Left lung (tissue), 10 donors: ENCODE results near the gene CACNA2D3. TPM values are rescaled to one million over a fixed set of nuclear protein-coding genes. Genes with fewer than 3 reads are reported as not detected.

Experiments
- ATAC-seq: fragments of 200-7000 bp; cut with Tn5 transposase; one replicate; pipeline ENCODE4 v1.9.1; 2020; ENCODE audit warnings: moderate library complexity
- DNase-seq, 4 donors: peaks; one replicate each; pipeline ENCODE4 v3.0.0-alpha.2; 2013 to 2020
- H3K27ac ChIP-seq, 2 donors: fragments of 200-600 bp; sonication (generic) in 1 of 2; one replicate each; pipeline versions ENCODE4 v1.5.0 to v1.8.0; 2020 to 2021
- H3K27me3 ChIP-seq, 2 donors: fragments of 200-600 bp; sonication (generic) in 1 of 2; one replicate each; pipeline versions ENCODE4 v1.5.0 to v1.8.0; 2020 to 2021
- H3K36me3 ChIP-seq, 2 donors: fragments of 200-600 bp; sonication (generic) in 1 of 2; one replicate each; pipeline versions ENCODE4 v1.5.0 to v1.8.0; 2020 to 2021
- H3K4me1 ChIP-seq, 2 donors: fragments of 200-600 bp; one replicate each; pipeline ENCODE4 v1.8.0; 2021
- H3K4me3 ChIP-seq, 2 donors: fragments of 200-600 bp; sonication (generic) in 1 of 2; one replicate each; pipeline versions ENCODE4 v1.5.0 to v1.8.0; 2020 to 2021; ENCODE audit warnings: mild to moderate bottlenecking in 1 of 2
- H3K9me3 ChIP-seq, 2 donors: fragments of 200-600 bp; sonication (generic) in 1 of 2; one replicate each; pipeline versions ENCODE4 v1.5.0 to v1.8.0; 2020 to 2021
- CTCF ChIP-seq, 2 donors: fragments of 200-600 bp; sonication (generic) in 1 of 2; IDR thresholded peaks; one replicate each; pipeline versions ENCODE4 v1.5.0 to v1.8.0; 2021; ENCODE audit warnings: antibody characterized with exemption in 2 of 2
- intact Hi-C, 2 donors: fragments of 100-400 bp; cut with DNase I; formaldehyde crosslinking; loops; one replicate each; pipeline versions ENCODE4 v1.11.2 to v1.14.2; 2022
- polyA plus RNA-seq, 6 donors: library from polyadenylated mRNA; unstranded; fragments of 120-200 nt; gene quantifications; one replicate each; pipeline ENCODE4 v1.2.1, GENCODE V29; 2013; ENCODE audit not compliant: insufficient read length in 6 of 6
- total RNA-seq, 2 donors: library from RNA; stranded (reverse); fragmentation: NEBNext Ultra II Directional; extraction: Animal tissue kit (Norgen Biotek cat#: 25700); gene quantifications; one replicate each; pipeline ENCODE4 v1.2.1, GENCODE V29; 2021
- donor health status: DM: no; HTN: yes; CAD: no.
- donor health status: DM: no; HTN: no; CAD: no.

CACNA2D3 gene
- total and polyA plus RNA-seq, 8 donors, result 1.1 to 2.7 (median 1.5) TPM

- Histone ChIP-seq H3K4me3 (no peak overlapping the region), H3K27ac (no peak overlapping the region), H3K36me3 (no peaks in the 10 kb centered on the region), H3K27me3 (no peaks in the 10 kb centered on the region), H3K9me3 (no peaks in the 10 kb centered on the region), H3K4me1 (no peaks in the 10 kb centered on the region)
- intact Hi-C loops, result no loop called here
- no peak for DNase-seq
- no peak for TF ChIP-seq CTCF (IDR thresholded peaks at IDR 0.05)
- ATAC-seq, result no peak
Observed at GRCh38 chr3:54743755-54744154, 621.4 kb downstream of the CACNA2D3 start.

GRCh38 chr3:54744291-54744690 is 621.9 kb downstream of the CACNA2D3 start:
- ATAC-seq (no peak), DNase-seq (no peak)
- intact Hi-C loops, result no loop called here
- H3K4me1 ChIP-seq, result no peaks in the 10 kb centered on the region
- TF ChIP-seq CTCF (IDR thresholded peaks at IDR 0.05), result no peak
- H3K27ac ChIP-seq, result no peak overlapping the region
- H3K36me3 ChIP-seq, result no peaks in the 10 kb centered on the region
- no peak overlapping the region for H3K4me3 ChIP-seq
- H3K9me3 ChIP-seq, result no peaks in the 10 kb centered on the region
- no peaks in the 10 kb centered on the region for H3K27me3 ChIP-seq

- no peaks in the 10 kb centered on the region for H3K27me3 ChIP-seq
- H3K27ac ChIP-seq, result no peak overlapping the region
- intact Hi-C loops, result no loop called here
- no peak for TF ChIP-seq CTCF (IDR thresholded peaks at IDR 0.05)
- H3K36me3 ChIP-seq, result no peaks in the 10 kb centered on the region
- no peaks in the 10 kb centered on the region for H3K4me1 ChIP-seq
- H3K9me3 ChIP-seq, result no peaks in the 10 kb centered on the region
- DNase-seq (no peak), ATAC-seq (no peak)
- H3K4me3 ChIP-seq, result no peak overlapping the region
Observed at GRCh38 chr3:54745843-54746242, 623.5 kb downstream of the CACNA2D3 start.

GRCh38 chr3:54746722-54747121 is 624.4 kb downstream of the CACNA2D3 start:
- no peak for TF ChIP-seq CTCF (IDR thresholded peaks at IDR 0.05)
- no peak overlapping the region for H3K4me3 ChIP-seq
- no peaks in the 10 kb centered on the region for H3K4me1 ChIP-seq
- H3K36me3 ChIP-seq, result no peaks in the 10 kb centered on the region
- H3K27ac ChIP-seq, result no peak overlapping the region
- no peak for DNase-seq
- no peak for ATAC-seq
- intact Hi-C loops, result no loop called here
- H3K9me3 ChIP-seq, result no peaks in the 10 kb centered on the region
- no peaks in the 10 kb centered on the region for H3K27me3 ChIP-seq

- H3K9me3 ChIP-seq, result no peaks in the 10 kb centered on the region
- H3K4me1 ChIP-seq, result no peaks in the 10 kb centered on the region
Observed at GRCh38 chr3:54755756-54756155, 633.4 kb downstream of the CACNA2D3 start.

More at GRCh38 chr3:54755756-54756155, 633.4 kb downstream of the CACNA2D3 start:
- Histone ChIP-seq H3K4me3 (no peak overlapping the region), H3K36me3 (no peaks in the 10 kb centered on the region), H3K27ac (no peak overlapping the region), H3K27me3 (no peaks in the 10 kb centered on the region)
- ATAC-seq (no peak), DNase-seq (no peak)
- TF ChIP-seq CTCF (IDR thresholded peaks at IDR 0.05), result no peak
- intact Hi-C loops, result no loop called here
